ENCODE measurements around the gene TF. TPM values are rescaled to one million over a fixed set of nuclear protein-coding genes. Genes with fewer than 3 reads are reported as not detected.

TF gene
- total and polyA plus RNA-seq, 2 experiments from 2014 or later: 0.33 to 3.0 TPM

- Histone ChIP-seq H3K27me3 (no peaks in the 10 kb centered on the region), H3K36me3 (no peaks in the 10 kb centered on the region), H3K4me3 (no peak overlapping the region), H3K9me3 (ENCODE audit: low read depth) (no peaks in the 10 kb centered on the region), H3K4me1 (ENCODE audit: low read depth) (no peaks in the 10 kb centered on the region), H3K27ac (no peak overlapping the region)
- DNase-seq (ENCODE audit: low read depth in 1 of 2, low spot score in 1 of 2): no peak
- TF ChIP-seq CTCF (IDR thresholded peaks at IDR 0.05; ENCODE audit: low read depth, low read length): no peak
Measured at GRCh38 chr3:133788024-133788423, 41.8 kb downstream of the TF start.

- Histone ChIP-seq H3K27ac (no peak overlapping the region), H3K4me1 (ENCODE audit: low read depth) (no peaks in the 10 kb centered on the region), H3K27me3 (no peaks in the 10 kb centered on the region), H3K36me3 (no peaks in the 10 kb centered on the region), H3K4me3 (no peak overlapping the region), H3K9me3 (ENCODE audit: low read depth) (no peaks in the 10 kb centered on the region)
- TF ChIP-seq CTCF (IDR thresholded peaks at IDR 0.05; ENCODE audit: low read depth, low read length): no peak
- DNase-seq (ENCODE audit: low read depth in 1 of 2, low spot score in 1 of 2): peak; percentile 3 to 11
Measured at GRCh38 chr3:133792171-133792763, 46.1 kb downstream of the TF start.

- no peaks in the 10 kb centered on the region for H3K4me1 ChIP-seq (ENCODE audit: low read depth)
- no peaks in the 10 kb centered on the region for H3K36me3 ChIP-seq
- TF ChIP-seq CTCF (IDR thresholded peaks at IDR 0.05; ENCODE audit: low read depth, low read length): no peak
- H3K4me3 ChIP-seq: no peak overlapping the region
- H3K27ac ChIP-seq: no peak overlapping the region
- no peak for DNase-seq (ENCODE audit: low read depth in 1 of 2, low spot score in 1 of 2)
- H3K27me3 ChIP-seq: peaks cover 28% of the 10 kb centered on the region
- no peaks in the 10 kb centered on the region for H3K9me3 ChIP-seq (ENCODE audit: low read depth)
Measured at GRCh38 chr3:133797396-133798105, 51.4 kb downstream of the TF start.

GRCh38 chr3:133799794-133800585, 53.8 kb downstream of the TF start:
- Histone ChIP-seq H3K9me3 (ENCODE audit: low read depth) (no peaks in the 10 kb centered on the region), H3K27me3 (peaks cover 30% of the 10 kb centered on the region), H3K4me1 (ENCODE audit: low read depth) (no peaks in the 10 kb centered on the region), H3K36me3 (no peaks in the 10 kb centered on the region), H3K27ac (no peak overlapping the region), H3K4me3 (no peak overlapping the region)
- TF ChIP-seq CTCF (IDR thresholded peaks at IDR 0.05; ENCODE audit: low read depth, low read length): no peak
- DNase-seq (ENCODE audit: low read depth in 1 of 2, low spot score in 1 of 2): peak in 1 of 2 donors; percentile 30

- Histone ChIP-seq H3K36me3 (no peaks in the 10 kb centered on the region), H3K27ac (no peak overlapping the region), H3K27me3 (peaks cover 29% of the 10 kb centered on the region), H3K4me3 (no peak overlapping the region), H3K4me1 (ENCODE audit: low read depth) (peaks cover 3% of the 10 kb centered on the region), H3K9me3 (ENCODE audit: low read depth) (no peaks in the 10 kb centered on the region)
- no peak for DNase-seq (ENCODE audit: low read depth in 1 of 2, low spot score in 1 of 2)
- TF ChIP-seq CTCF (IDR thresholded peaks at IDR 0.05; ENCODE audit: low read depth, low read length): no peak
Measured at GRCh38 chr3:133803469-133803868, 57.3 kb downstream of the TF start.
